Neutrophil (primary cell): Measurements from ENCODE around the gene TAF7.
"Not testable (repeated sequence)": the region's sequence is repeated elsewhere in the genome, so short reads cannot be mapped to it uniquely, and the experiment has no call there.

Experiments
- H3K27ac ChIP-seq: fragments of 200-600 bp; sonication (generic); 2 replicates; pipeline ENCODE4 v1.5.1; 2016; ENCODE audit warnings: mild to moderate bottlenecking, moderate library complexity
- H3K27me3 ChIP-seq: fragments of 200-600 bp; sonication (generic); 2 replicates; pipeline ENCODE4 v1.6.0; 2016; ENCODE audit warnings: mild to moderate bottlenecking
- H3K36me3 ChIP-seq: fragments of 200-600 bp; sonication (generic); 2 replicates; pipeline ENCODE4 v1.5.1; 2017
- H3K4me1 ChIP-seq, 2 experiments: fragments of 200-600 bp in 1 of 2; sonication (generic) in 1 of 2; 1 replicate in 1 of 2; 2 replicates in 1 of 2; pipeline versions ENCODE4 v1.5.1 to v1.6.1; 2013 to 2016; ENCODE audit warnings: low read depth in 1 of 2, low read length in 1 of 2, mild to moderate bottlenecking in 1 of 2, moderate library complexity in 1 of 2; ENCODE audit not compliant: control insufficient read depth in 1 of 2, insufficient read depth in 1 of 2
- H3K4me3 ChIP-seq, 2 experiments: fragments of 200-600 bp in 1 of 2; sonication (generic) in 1 of 2; 1 replicate in 1 of 2; 2 replicates in 1 of 2; pipeline ENCODE4 v1.5.1; 2013 to 2016; ENCODE audit warnings: low read depth in 1 of 2, low read length in 1 of 2, mild to moderate bottlenecking in 1 of 2, moderate library complexity in 1 of 2
- H3K9me3 ChIP-seq: fragments of 200-600 bp; sonication (generic); 2 replicates; pipeline ENCODE4 v1.5.1; 2016
- CTCF ChIP-seq: fragments of 200-600 bp; sonication (generic); IDR thresholded peaks from 2 replicates; pipeline ENCODE4 v1.5.1; 2016; ENCODE audit warnings: antibody characterized with exemption

Gene TAF7

GRCh38 chr5:141328231-141328630, 7.6 kb upstream of the TAF7 start:
- no peak overlapping the region for H3K27ac ChIP-seq
- peaks cover 19% of the 10 kb centered on the region for H3K9me3 ChIP-seq
- no peaks in the 10 kb centered on the region for H3K36me3 ChIP-seq
- H3K27me3 ChIP-seq = peaks cover 94% of the 10 kb centered on the region
- no peak overlapping the region for H3K4me3 ChIP-seq
- no peak for TF ChIP-seq CTCF
- no peaks in the 10 kb centered on the region for H3K4me1 ChIP-seq

GRCh38 chr5:141326088-141326854, 5.7 kb upstream of the TAF7 start:
- H3K4me1 ChIP-seq = peaks cover under 1 to 2% of the 10 kb centered on the region in 2 experiments
- TF ChIP-seq CTCF = no peak
- H3K27me3 ChIP-seq = peaks cover 74% of the 10 kb centered on the region
- H3K27ac ChIP-seq = no peak overlapping the region
- H3K4me3 ChIP-seq = peak overlapping the region in 1 of 2 experiments; percentile 23
- H3K9me3 ChIP-seq = peaks cover 20% of the 10 kb centered on the region
- no peaks in the 10 kb centered on the region for H3K36me3 ChIP-seq

GRCh38 chr5:141322261-141322660, 1.7 kb upstream of the TAF7 start:
- TF ChIP-seq CTCF = no peak
- Histone ChIP-seq H3K4me1 (peaks cover 12 to 15% of the 10 kb centered on the region in 2 experiments), H3K36me3 (no peaks in the 10 kb centered on the region), H3K27me3 (peaks cover 34% of the 10 kb centered on the region), H3K9me3 (peaks cover 32% of the 10 kb centered on the region), H3K4me3 (no peak overlapping the region), H3K27ac (no peak overlapping the region)

GRCh38 chr5:141319699-141320098, 885 bp downstream of the TAF7 start:
- Histone ChIP-seq H3K27ac (peak overlapping the region; percentile 95), H3K9me3 (peaks cover 38% of the 10 kb centered on the region), H3K27me3 (peaks cover 8% of the 10 kb centered on the region), H3K4me1 (peaks cover 12 to 15% of the 10 kb centered on the region in 2 experiments), H3K36me3 (no peaks in the 10 kb centered on the region), H3K4me3 (peak overlapping the region; percentile 81)
- TF ChIP-seq CTCF = no peak

GRCh38 chr5:141319202-141319601, 1.4 kb downstream of the TAF7 start:
- Histone ChIP-seq H3K27ac (no peak overlapping the region), H3K4me3 (peak overlapping the region; percentile 81), H3K36me3 (no peaks in the 10 kb centered on the region), H3K27me3 (peaks cover 4% of the 10 kb centered on the region), H3K4me1 (peaks cover 12 to 15% of the 10 kb centered on the region in 2 experiments), H3K9me3 (peaks cover 38% of the 10 kb centered on the region)
- no peak for TF ChIP-seq CTCF

- not testable (repeated sequence) for H3K36me3 ChIP-seq, H3K4me3 ChIP-seq, H3K27ac ChIP-seq, H3K27me3 ChIP-seq
- peaks cover 38% of the 10 kb centered on the region for H3K9me3 ChIP-seq
- peaks cover 12 to 15% of the 10 kb centered on the region in 2 experiments for H3K4me1 ChIP-seq
Observed at GRCh38 chr5:141316963-141317362, 3.6 kb downstream of the TAF7 start.
